GM12891 (cell line): ENCODE results near the gene TEAD3.
"Not testable (repeated sequence)": the region's sequence is repeated elsewhere in the genome, so short reads cannot be mapped to it uniquely, and the experiment has no call there.

Source experiments
- DNase-seq: peaks from one replicate; pipeline ENCODE4 v3.0.0; 2011; ENCODE audit warnings: low spot score; ENCODE audit not compliant: insufficient read length
- FAIRE-seq: peaks from 2 replicates; lab custom pipeline; 2011; peaks lifted over from hg19 to GRCh38; lab: Jason Lieb, UNC
- PAX5 ChIP-seq: IDR thresholded peaks from 2 replicates; pipeline ENCODE4 v1.6.1; 2011; ENCODE audit warnings: low read length, moderate library complexity, mild to moderate bottlenecking; ENCODE audit not compliant: insufficient read depth, severe bottlenecking
- POLR2A ChIP-seq: IDR thresholded peaks from 2 replicates; pipeline ENCODE4 v1.6.1; 2011; ENCODE audit warnings: low read depth, low read length, control low read depth
- POLR2AphosphoS5 ChIP-seq: IDR thresholded peaks from 2 replicates; pipeline ENCODE4 v1.6.1; 2011; ENCODE audit warnings: low read depth, low read length, control low read depth
- POU2F2 ChIP-seq: IDR thresholded peaks from 2 replicates; pipeline ENCODE4 v1.6.1; 2011; ENCODE audit warnings: low read depth, mild to moderate bottlenecking, control low read depth, low read length, moderate library complexity
- SPI1 ChIP-seq: IDR thresholded peaks from 2 replicates; pipeline ENCODE4 v1.6.1; 2011; ENCODE audit warnings: low read depth, low read length, control low read depth
- TAF1 ChIP-seq: IDR thresholded peaks from 2 replicates; pipeline ENCODE4 v1.6.1; 2011; ENCODE audit warnings: low read depth, low read length, control low read depth

The TEAD3 gene

GRCh38 chr6:35524380-35525020 is 27.6 kb upstream of the TEAD3 start:
- FAIRE-seq: no peak
- TF ChIP-seq TAF1 (no peak), POU2F2 (no peak), POLR2A (no peak), PAX5 (no peak), SPI1 (no peak), POLR2AphosphoS5 (no peak)
- no peak for DNase-seq

- DNase-seq: peak; percentile 78
- peak; percentile 68 for FAIRE-seq
- peak; percentile 30; the same call in 1 of the 2 replicates for TF ChIP-seq POU2F2
- TF ChIP-seq PAX5: no peak
Measured at GRCh38 chr6:35522660-35523658, 26.1 kb upstream of the TEAD3 start.

- FAIRE-seq (no peak), DNase-seq (no peak)
- no peak for TF ChIP-seq TAF1
- TF ChIP-seq PAX5: no peak
- TF ChIP-seq POLR2AphosphoS5: no peak
- no peak for TF ChIP-seq POLR2A
- no peak for TF ChIP-seq SPI1
- no peak for TF ChIP-seq POU2F2
Measured at GRCh38 chr6:35522151-35522550, 25.3 kb upstream of the TEAD3 start.

GRCh38 chr6:35521235-35521634 is 24.4 kb upstream of the TEAD3 start:
- DNase-seq (no peak), FAIRE-seq (no peak)
- TF ChIP-seq PAX5 (no peak), TAF1 (no peak), SPI1 (no peak), POLR2AphosphoS5 (no peak), POU2F2 (no peak), POLR2A (no peak)

DNA sequence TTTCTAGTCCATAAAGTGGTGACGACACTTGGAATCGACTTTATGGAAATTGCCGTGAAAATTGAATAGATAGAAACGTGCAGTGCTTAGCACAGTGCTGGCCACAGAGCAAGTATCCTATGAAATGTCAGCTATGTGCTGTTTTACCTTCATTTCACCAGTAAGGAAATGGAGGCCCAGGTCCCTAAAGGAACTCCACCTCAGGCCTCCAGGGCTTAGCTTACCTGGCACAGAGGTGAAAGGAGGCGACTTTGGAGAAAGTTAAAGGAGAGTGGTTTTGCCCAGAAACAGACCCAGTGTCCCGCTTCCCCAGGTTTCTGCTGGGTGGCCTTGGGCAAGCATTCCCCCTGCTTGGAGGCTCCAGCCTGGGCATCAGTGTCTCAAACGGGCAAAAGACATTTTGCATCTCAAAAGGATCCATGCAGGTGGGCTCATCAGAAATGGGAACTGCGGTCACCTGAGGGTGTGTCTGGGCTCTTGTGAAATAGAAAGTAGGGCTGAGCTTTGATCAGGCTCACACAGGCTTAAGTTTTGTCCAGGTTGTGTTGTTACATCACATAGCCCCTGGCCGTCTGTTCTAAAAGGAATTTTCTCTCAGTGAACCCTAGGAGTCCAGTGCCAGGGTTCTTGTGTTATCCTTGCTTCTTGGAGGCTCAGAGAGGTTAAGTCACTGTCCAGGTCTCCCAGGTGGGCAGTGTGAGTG is 22.6 kb upstream of the TEAD3 start:
- FAIRE-seq (no peak), DNase-seq (no peak)
- TF ChIP-seq POLR2A (no peak), TAF1 (no peak), POLR2AphosphoS5 (no peak), POU2F2 (no peak), PAX5 (no peak), SPI1 (no peak)

DNA sequence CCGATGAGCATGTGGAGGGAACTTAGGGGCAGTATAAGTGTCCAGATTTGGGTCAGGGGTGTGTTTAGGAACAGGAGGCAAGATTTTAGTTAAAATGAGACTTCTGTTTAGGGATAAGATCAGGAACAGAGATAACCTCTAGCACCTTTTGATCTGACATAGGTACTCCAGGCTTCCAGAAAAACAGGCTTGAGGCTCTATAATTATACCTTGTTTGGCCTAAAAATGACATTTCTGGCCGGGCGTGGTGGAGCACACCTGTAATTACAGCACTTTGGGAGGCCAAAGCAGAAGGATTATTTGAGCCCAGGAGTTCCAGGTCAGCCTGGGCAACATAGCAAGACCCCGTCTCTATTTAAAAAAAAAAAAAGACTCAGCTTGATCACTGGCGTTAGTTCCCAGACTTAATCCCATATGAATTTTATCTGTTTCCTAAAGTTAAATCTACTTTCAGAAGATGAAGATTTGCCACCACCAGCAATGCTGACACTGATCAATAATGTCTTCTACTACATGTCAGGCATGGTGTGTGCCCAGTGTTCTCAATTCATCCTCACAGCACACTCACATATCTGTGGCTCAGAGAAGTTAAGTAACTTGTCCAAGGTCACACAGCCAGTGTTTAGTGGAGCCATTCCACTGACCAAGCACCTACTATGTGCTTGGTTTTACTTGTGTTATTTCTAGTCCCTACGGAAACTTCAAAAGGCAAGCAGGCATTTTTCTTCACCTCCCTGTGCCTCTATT is 21.9 kb upstream of the TEAD3 start:
- FAIRE-seq: no peak

DNA sequence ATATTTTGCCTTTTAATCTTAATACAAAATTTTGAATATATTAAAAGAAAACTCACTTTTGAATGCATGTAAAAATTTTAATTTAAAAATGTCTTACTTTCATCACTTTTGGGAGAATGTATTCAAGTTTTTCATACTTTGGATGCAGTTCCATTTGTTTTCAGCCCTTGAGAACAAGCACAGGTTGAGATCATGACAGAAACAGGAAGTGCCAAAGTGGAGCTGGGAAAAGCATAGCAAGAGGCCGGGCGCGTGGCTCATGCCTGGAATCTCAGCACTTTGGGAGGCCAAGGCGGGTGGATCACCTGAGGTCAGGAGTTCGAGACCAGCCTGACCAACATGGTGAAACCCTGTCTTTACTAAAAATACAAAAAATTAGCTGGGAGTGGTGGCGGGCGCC is 21.1 kb upstream of the TEAD3 start:
- FAIRE-seq, DNase-seq: not testable (repeated sequence)
- TF ChIP-seq SPI1: peak; percentile 44; the same call in 1 of the 2 replicates

More for the DNA sequence above, 21.9 kb upstream of the TEAD3 start:
- no peak for TF ChIP-seq POLR2A
- no peak for TF ChIP-seq POU2F2
- no peak for DNase-seq

- TF ChIP-seq POU2F2 (no peak), POLR2A (no peak), TAF1 (no peak), POLR2AphosphoS5 (no peak), PAX5 (no peak), SPI1 (no peak)
- FAIRE-seq (no peak), DNase-seq (no peak)
Measured at GRCh38 chr6:35516712-35517111, 19.8 kb upstream of the TEAD3 start.

DNA sequence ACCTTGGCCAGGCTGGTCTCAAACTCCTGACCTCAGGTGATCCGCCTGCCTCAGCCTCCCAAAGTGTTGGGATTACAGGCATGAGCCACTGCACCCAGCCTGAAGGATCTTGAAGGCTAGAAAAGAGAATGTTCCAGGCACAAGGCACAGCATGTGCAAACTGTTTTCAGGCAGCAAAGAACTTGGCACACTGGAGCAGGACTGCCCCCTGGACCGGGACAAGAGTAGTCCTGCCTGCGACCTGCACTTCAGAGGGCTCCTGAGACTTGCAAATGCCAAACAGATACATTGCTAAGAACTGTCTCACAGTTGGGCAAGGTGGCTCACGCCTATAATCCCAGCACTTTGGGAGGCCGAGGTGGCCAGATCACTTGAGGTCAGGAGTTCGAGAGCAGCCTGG is 19.1 kb upstream of the TEAD3 start:
- FAIRE-seq, DNase-seq: not testable (repeated sequence)
